B cell (primary cell): ENCODE results near the gene EXOC6. TPM values are rescaled to one million over a fixed set of nuclear protein-coding genes. Genes with fewer than 3 reads are reported as not detected.

Experiments
- ATAC-seq: fragments of 200-7000 bp; cut with Tn5 transposase; one replicate; pipeline ENCODE4 v1.10.0; 2021; ENCODE audit warnings: low read depth, mild to moderate bottlenecking, moderate number of reproducible peaks, moderate library complexity
- CTCF ChIA-PET: fragments of 350-600 bp; sonication (Branson Sonifier 250); formaldehyde crosslinking; loops from one replicate; lab custom pipeline; 2021; ENCODE audit warnings: antibody characterized with exemption, inconsistent platforms; lab: Charles Lee
- POLR2A ChIA-PET: fragments of 350-600 bp; sonication (Branson Sonifier 250); formaldehyde crosslinking; loops from one replicate; lab custom pipeline; 2021; ENCODE audit warnings: antibody characterized with exemption; lab: Charles Lee
- DNase-seq: peaks from one replicate; pipeline ENCODE4 v3.0.0; 2013
- H2AFZ ChIP-seq: 2 replicates; pipeline ENCODE4 v1.6.1; 2012; ENCODE audit warnings: mild to moderate bottlenecking, low read depth, low read length; ENCODE audit not compliant: insufficient read depth, poor library complexity, severe bottlenecking
- H3K27ac ChIP-seq, 2 donors: 1 replicate in 1 of 2; 2 replicates in 1 of 2; pipeline ENCODE4 v1.5.1; 2012 to 2013; ENCODE audit warnings: low read length in 2 of 2, mild to moderate bottlenecking in 2 of 2, moderate library complexity in 1 of 2
- H3K27me3 ChIP-seq, 4 experiments: fragments of 200-600 bp in 1 of 4; sonication (generic) in 1 of 4; replicated peaks in 1 of 4; 1 replicate in 2 of 4; 2 replicates in 2 of 4; pipeline versions ENCODE4 v1.6.1 to v1.7.0; 2013 to 2016; ENCODE audit warnings: low read length in 3 of 4, mild to moderate bottlenecking in 2 of 4, mixed read lengths in 1 of 4, moderate library complexity in 1 of 4; ENCODE audit not compliant: insufficient read depth in 4 of 4, control insufficient read depth in 3 of 4; ENCODE audit errors: control extremely low read depth in 1 of 4
- H3K36me3 ChIP-seq, 2 experiments: replicated peaks in 1 of 2; 1 replicate in 1 of 2; 2 replicates in 1 of 2; pipeline versions ENCODE4 v1.6.1 to v1.7.1; 2013; ENCODE audit warnings: low read length in 1 of 2; ENCODE audit not compliant: insufficient read depth in 2 of 2, control insufficient read depth in 1 of 2; ENCODE audit errors: control extremely low read depth in 1 of 2, extremely low read depth in 1 of 2
- H3K4me1 ChIP-seq, 2 donors: fragments of 200-600 bp in 1 of 2; sonication (generic) in 1 of 2; 1 replicate in 1 of 2; 2 replicates in 1 of 2; pipeline versions ENCODE4 v1.5.1 to v1.6.1; 2013 to 2017; ENCODE audit warnings: low read length in 2 of 2; ENCODE audit not compliant: control insufficient read depth in 2 of 2, insufficient read depth in 2 of 2
- H3K4me2 ChIP-seq: replicated peaks from 2 replicates; pipeline ENCODE3; 2012; ENCODE audit warnings: mild to moderate bottlenecking, low read depth, low read length; ENCODE audit not compliant: poor library complexity, severe bottlenecking
- H3K4me3 ChIP-seq, 5 experiments: fragments of 200-600 bp in 1 of 5; sonication (generic) in 1 of 5; 1 replicate in 3 of 5; 2 replicates in 2 of 5; pipeline versions ENCODE4 v1.5.1 to v1.7.0; 2011 to 2016; ENCODE audit warnings: low read length in 4 of 5, mild to moderate bottlenecking in 4 of 5, low read depth in 2 of 5, control low read depth in 1 of 5, moderate library complexity in 1 of 5; ENCODE audit not compliant: insufficient read depth in 1 of 5; ENCODE audit errors: control extremely low read depth in 1 of 5, extremely low read depth in 1 of 5
- H3K79me2 ChIP-seq: fragments of 200-600 bp; sonication (generic); one replicate; pipeline ENCODE4 v1.6.0; 2016; ENCODE audit warnings: low read length; ENCODE audit not compliant: control insufficient read depth, insufficient read depth
- H3K9ac ChIP-seq: fragments of 200-600 bp; sonication (generic); 2 replicates; pipeline ENCODE4 v1.6.1; 2017; ENCODE audit warnings: mild to moderate bottlenecking, low read length, moderate library complexity
- H3K9me3 ChIP-seq, 3 donors: one replicate each; pipeline versions ENCODE4 v1.6.1 to v1.7.1; 2013; ENCODE audit warnings: low read length in 2 of 3; ENCODE audit not compliant: control insufficient read depth in 2 of 3, insufficient read depth in 1 of 3; ENCODE audit errors: control extremely low read depth in 1 of 3
- H4K20me1 ChIP-seq: 2 replicates; pipeline ENCODE4 v1.6.0; 2012; ENCODE audit warnings: mild to moderate bottlenecking, low read length; ENCODE audit not compliant: insufficient read depth, control insufficient read depth, poor library complexity, severe bottlenecking
- H3K27ac Mint-ChIP-seq: one replicate; pipeline ENCODE4 v1.8.0; 2021; ENCODE audit warnings: mixed read lengths
- H3K27me3 Mint-ChIP-seq: one replicate; pipeline ENCODE4 v1.8.0; 2021; ENCODE audit warnings: mixed read lengths
- H3K4me1 Mint-ChIP-seq: one replicate; pipeline ENCODE4 v1.8.0; 2021; ENCODE audit warnings: mixed read lengths
- H3K4me3 Mint-ChIP-seq: one replicate; pipeline ENCODE4 v1.8.0; 2021; ENCODE audit warnings: mixed read lengths
- H3K9me3 Mint-ChIP-seq: one replicate; pipeline ENCODE4 v1.8.0; 2022; ENCODE audit warnings: mixed read lengths; ENCODE audit not compliant: insufficient read depth
- CTCF ChIP-seq: fragments of 200-600 bp; IDR thresholded peaks from one replicate; pipeline ENCODE4 v1.8.0; 2022; ENCODE audit warnings: antibody characterized with exemption, mild to moderate bottlenecking
- EZH2 ChIP-seq: IDR thresholded peaks from 2 replicates; pipeline ENCODE4 v1.6.1; 2012; ENCODE audit warnings: borderline replicate concordance, low read depth, mild to moderate bottlenecking, moderate library complexity, low read length; ENCODE audit not compliant: insufficient read depth, poor library complexity, severe bottlenecking
- WGBS: methylation state at CpG from one replicate; pipeline ENCODE4 v1.1.5; 2013; ENCODE audit warnings: missing lambda C conversion rate; ENCODE audit not compliant: insufficient coverage; 5-methylcytosine and 5-hydroxymethylcytosine counted together
- intact Hi-C: fragments of 100-400 bp; cut with micrococcal nuclease; formaldehyde crosslinking; loops from one replicate; pipeline ENCODE4 v1.10.0; 2022
- polyA plus RNA-seq: library from polyadenylated mRNA; depleted of rRNA; stranded (reverse); fragments of >200 nt; gene quantifications from 2 replicates; pipeline ENCODE4 v1.2.3, GENCODE V29; 2012
- total RNA-seq, 2 donors: library from RNA; stranded (reverse); fragments of 120-200 nt in 1 of 2; gene quantifications; 1 replicate in 1 of 2; 2 replicates in 1 of 2; pipeline versions ENCODE4 v1.2.3 to v1.2.4, GENCODE V29; 2013 to 2022

EXOC6 gene
- total and polyA plus RNA-seq, 2 donors (not counting 1 experiment from before 2014, with no cell fraction given), result 7.9 to 22.6 TPM

- ChIA-PET CTCF (interaction anchor here (1.1 to 1.5 kb wide), 2 partner anchors 11 to 15 kb away, joined by 3 to 4 read pairs; no protein-coding TSS in a partner anchor), POLR2A (no interaction called here)
- DNase-seq (no peak), ATAC-seq (no peak)
- Histone ChIP-seq H2AFZ (no peak overlapping the region), H3K9ac (no peak overlapping the region), H3K79me2 (no peaks in the 10 kb centered on the region), H3K4me2 (no peak overlapping the region), H4K20me1 (peaks cover 4% of the 10 kb centered on the region), H3K4me1 (peaks cover 27 to 30% of the 10 kb centered on the region in 2 donors), H3K9me3 (peaks cover 0 to 6% (median 0%) of the 10 kb centered on the region in 3 donors), H3K27ac (no peak overlapping the region), H3K27me3 (peaks cover 0 to 66% (median 26%) of the 10 kb centered on the region in 4 experiments), H3K36me3 (no peaks in the 10 kb centered on the region), H3K4me3 (no peak overlapping the region)
- peaks cover 59% of the 10 kb centered on the region for H3K27me3 Mint-ChIP-seq
- TF ChIP-seq EZH2 (no peak), CTCF (no peak)
- no peaks in the 10 kb centered on the region for H3K9me3 Mint-ChIP-seq
- 91% methylated on average over 6 of the region's 12 CpGs for WGBS
- peaks cover 29% of the 10 kb centered on the region for H3K4me1 Mint-ChIP-seq
- no peak overlapping the region for H3K4me3 Mint-ChIP-seq
- intact Hi-C loops, result no loop called here
- H3K27ac Mint-ChIP-seq, result no peak overlapping the region
Measured at GRCh38 chr10:93064874-93065660, 216.7 kb downstream of the EXOC6 start.
